GM12878 (cell line): ENCODE measurements around the gene ARHGDIG. TPM values are rescaled to one million over a fixed set of nuclear protein-coding genes. Genes with fewer than 3 reads are reported as not detected.

ENCODE experiments used
- BHLHE40 ChIP-seq, 2 experiments: fragments of 450-650 bp in 1 of 2; IDR thresholded peaks; 2 replicates each; pipeline ENCODE4 v1.6.1; 2011 to 2017; ENCODE audit warnings: low read depth in 2 of 2, borderline replicate concordance in 1 of 2, improper control_type of control experiment in 1 of 2, low read length in 1 of 2, mild to moderate bottlenecking in 1 of 2
- CBFB ChIP-seq: IDR thresholded peaks from 2 replicates; pipeline ENCODE4 v1.6.1; 2016; ENCODE audit warnings: antibody characterized with exemption, low read depth
- CHD1 ChIP-seq: IDR thresholded peaks from 2 replicates; pipeline ENCODE4 v1.6.1; 2012; ENCODE audit warnings: low read depth, low read length, improper control_type of control experiment
- NFYB ChIP-seq: IDR thresholded peaks from 2 replicates; pipeline ENCODE4 v1.6.1; 2011; ENCODE audit warnings: low read depth, mild to moderate bottlenecking, low read length, improper control_type of control experiment, moderate library complexity; ENCODE audit not compliant: insufficient read depth
- NR2F1 ChIP-seq: fragments of 450-650 bp; conservative IDR thresholded peaks from 2 replicates; pipeline ENCODE4 v1.6.1; 2017; ENCODE audit warnings: mild to moderate bottlenecking
- RAD21 ChIP-seq: IDR thresholded peaks from 2 replicates; pipeline ENCODE4 v1.6.1; 2011; ENCODE audit warnings: mild to moderate bottlenecking, low read depth, low read length, moderate library complexity; ENCODE audit not compliant: insufficient read depth
- SKIL ChIP-seq: fragments of 450-650 bp; IDR thresholded peaks from 2 replicates; pipeline ENCODE4 v1.6.1; 2017; ENCODE audit warnings: mild to moderate bottlenecking, low read depth, inconsistent platforms; ENCODE audit not compliant: poor library complexity, severe bottlenecking
- YY1 ChIP-seq: IDR thresholded peaks from 2 replicates; pipeline ENCODE4 v1.6.1; 2011; ENCODE audit warnings: low read depth, mild to moderate bottlenecking, low read length
- ZBTB40 ChIP-seq: fragments of 450-650 bp; IDR thresholded peaks from 2 replicates; pipeline ENCODE4 v1.6.1; 2016; ENCODE audit warnings: mild to moderate bottlenecking, moderate library complexity, borderline replicate concordance
- ZNF274 ChIP-seq: IDR thresholded peaks from one replicate; pipeline ENCODE4 v1.8.0; 2011; ENCODE audit not compliant: insufficient read length, insufficient read depth
- ZNF384 ChIP-seq: IDR thresholded peaks from 2 replicates; pipeline ENCODE4 v1.6.1; 2012; ENCODE audit warnings: low read depth, mild to moderate bottlenecking, low read length, improper control_type of control experiment, borderline replicate concordance
- polyA plus RNA-seq, 11 experiments: library from polyadenylated mRNA; depleted of rRNA in 4 of 11; unstranded in 6 of 11; stranded (reverse) in 5 of 11; fragments of >200 nt; fragmentation: Nextera tagmentation in 4 of 11; fragmentation: Illumina TruSeq in 1 of 11; extraction: Ambion mirVana in 4 of 11; extraction: Trizol in 1 of 11; gene quantifications; 1 replicate in 1 of 11; 2 replicates in 10 of 11; pipeline versions ENCODE4 v1.2.1 to v1.2.3, GENCODE V29; 2011 to 2016; ENCODE audit warnings: inconsistent platforms in 2 of 11, missing spikeins in 2 of 11, low read depth in 1 of 11
- total RNA-seq, 4 experiments: library from RNA; depleted of rRNA in 3 of 4; stranded (reverse); fragments of >200 nt in 3 of 4; fragmentation: Illumina TruSeq in 1 of 4; extraction: Trizol in 1 of 4; gene quantifications; 2 replicates each; pipeline versions ENCODE4 v1.2.1 to v1.2.3, GENCODE V29; 2013 to 2021
- TF ChIP-seq, protein P1 (sequence below): fragments of 450-650 bp; IDR thresholded peaks from 2 replicates; pipeline ENCODE4 v1.6.1; 2016; ENCODE audit warnings: mild to moderate bottlenecking
- TF ChIP-seq, protein P2 (sequence below): fragments of 450-650 bp; formaldehyde crosslinking; IDR thresholded peaks from 2 replicates; pipeline ENCODE4 v1.5.0; 2022; ENCODE audit warnings: mild to moderate bottlenecking, missing genetic modification characterization

Gene ARHGDIG
- total and polyA plus RNA-seq, 10 of the 15 experiments (the other 5 are each of a cell fraction or from before 2014, with no cell fraction given): not detected

DNA sequence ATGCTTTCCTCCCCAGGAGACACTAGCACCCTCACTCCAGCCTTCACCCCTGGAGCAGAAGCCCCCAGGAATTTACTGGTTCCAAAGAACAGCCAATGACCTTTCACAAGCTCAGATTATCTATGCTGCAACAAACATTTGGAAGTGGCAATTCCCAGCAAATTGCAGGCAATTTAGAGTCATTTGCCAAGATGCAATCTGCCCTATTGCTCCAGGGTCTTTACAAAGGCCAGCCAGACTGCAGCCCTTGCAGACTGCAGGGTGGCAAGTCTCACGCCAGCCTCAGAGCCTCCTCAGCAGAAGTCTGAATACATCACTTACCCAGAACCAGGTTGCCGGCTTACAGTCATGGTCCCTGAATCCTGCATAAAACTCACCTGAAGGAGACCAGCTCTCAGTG, 50.4 kb downstream of the ARHGDIG start (continued):
- TF ChIP-seq ZBTB40: no peak
- no peak for TF ChIP-seq YY1
- no peak for TF ChIP-seq ZNF274
- TF ChIP-seq, protein P1, sequence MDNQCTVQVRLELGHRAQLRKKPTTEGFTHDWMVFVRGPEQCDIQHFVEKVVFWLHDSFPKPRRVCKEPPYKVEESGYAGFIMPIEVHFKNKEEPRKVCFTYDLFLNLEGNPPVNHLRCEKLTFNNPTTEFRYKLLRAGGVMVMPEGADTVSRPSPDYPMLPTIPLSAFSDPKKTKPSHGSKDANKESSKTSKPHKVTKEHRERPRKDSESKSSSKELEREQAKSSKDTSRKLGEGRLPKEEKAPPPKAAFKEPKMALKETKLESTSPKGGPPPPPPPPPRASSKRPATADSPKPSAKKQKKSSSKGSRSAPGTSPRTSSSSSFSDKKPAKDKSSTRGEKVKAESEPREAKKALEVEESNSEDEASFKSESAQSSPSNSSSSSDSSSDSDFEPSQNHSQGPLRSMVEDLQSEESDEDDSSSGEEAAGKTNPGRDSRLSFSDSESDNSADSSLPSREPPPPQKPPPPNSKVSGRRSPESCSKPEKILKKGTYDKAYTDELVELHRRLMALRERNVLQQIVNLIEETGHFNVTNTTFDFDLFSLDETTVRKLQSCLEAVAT: no peak
- TF ChIP-seq, protein P2, sequence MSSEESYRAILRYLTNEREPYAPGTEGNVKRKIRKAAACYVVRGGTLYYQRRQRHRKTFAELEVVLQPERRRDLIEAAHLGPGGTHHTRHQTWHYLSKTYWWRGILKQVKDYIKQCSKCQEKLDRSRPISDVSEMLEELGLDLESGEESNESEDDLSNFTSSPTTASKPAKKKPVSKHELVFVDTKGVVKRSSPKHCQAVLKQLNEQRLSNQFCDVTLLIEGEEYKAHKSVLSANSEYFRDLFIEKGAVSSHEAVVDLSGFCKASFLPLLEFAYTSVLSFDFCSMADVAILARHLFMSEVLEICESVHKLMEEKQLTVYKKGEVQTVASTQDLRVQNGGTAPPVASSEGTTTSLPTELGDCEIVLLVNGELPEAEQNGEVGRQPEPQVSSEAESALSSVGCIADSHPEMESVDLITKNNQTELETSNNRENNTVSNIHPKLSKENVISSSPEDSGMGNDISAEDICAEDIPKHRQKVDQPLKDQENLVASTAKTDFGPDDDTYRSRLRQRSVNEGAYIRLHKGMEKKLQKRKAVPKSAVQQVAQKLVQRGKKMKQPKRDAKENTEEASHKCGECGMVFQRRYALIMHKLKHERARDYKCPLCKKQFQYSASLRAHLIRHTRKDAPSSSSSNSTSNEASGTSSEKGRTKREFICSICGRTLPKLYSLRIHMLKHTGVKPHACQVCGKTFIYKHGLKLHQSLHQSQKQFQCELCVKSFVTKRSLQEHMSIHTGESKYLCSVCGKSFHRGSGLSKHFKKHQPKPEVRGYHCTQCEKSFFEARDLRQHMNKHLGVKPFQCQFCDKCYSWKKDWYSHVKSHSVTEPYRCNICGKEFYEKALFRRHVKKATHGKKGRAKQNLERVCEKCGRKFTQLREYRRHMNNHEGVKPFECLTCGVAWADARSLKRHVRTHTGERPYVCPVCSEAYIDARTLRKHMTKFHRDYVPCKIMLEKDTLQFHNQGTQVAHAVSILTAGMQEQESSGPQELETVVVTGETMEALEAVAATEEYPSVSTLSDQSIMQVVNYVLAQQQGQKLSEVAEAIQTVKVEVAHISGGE (CRISPR knock-in tag): no peak
- no peak for TF ChIP-seq ZNF384
- no peak for TF ChIP-seq CBFB
- no peak for TF ChIP-seq NFYB
- no peak for TF ChIP-seq NR2F1
- TF ChIP-seq CHD1: no peak
- no peak for TF ChIP-seq SKIL
- TF ChIP-seq BHLHE40 (IDR thresholded peaks at IDR 0.05; ENCODE audit: borderline replicate concordance in 1 of 2, low read depth in 2 of 2, low read length in 1 of 2): no peak
- TF ChIP-seq RAD21: no peak
